HG02943 (cell line): ENCODE measurements around the gene MRPL14.

Experiments used
- ATAC-seq: cut with Tn5 transposase; IDR thresholded peaks from one replicate; pipeline ENCODE4 v1.9.1; 2021; ENCODE audit warnings: mild to moderate bottlenecking, low read depth, moderate library complexity; ENCODE audit not compliant: unreplicated experiment

Gene MRPL14

DNA sequence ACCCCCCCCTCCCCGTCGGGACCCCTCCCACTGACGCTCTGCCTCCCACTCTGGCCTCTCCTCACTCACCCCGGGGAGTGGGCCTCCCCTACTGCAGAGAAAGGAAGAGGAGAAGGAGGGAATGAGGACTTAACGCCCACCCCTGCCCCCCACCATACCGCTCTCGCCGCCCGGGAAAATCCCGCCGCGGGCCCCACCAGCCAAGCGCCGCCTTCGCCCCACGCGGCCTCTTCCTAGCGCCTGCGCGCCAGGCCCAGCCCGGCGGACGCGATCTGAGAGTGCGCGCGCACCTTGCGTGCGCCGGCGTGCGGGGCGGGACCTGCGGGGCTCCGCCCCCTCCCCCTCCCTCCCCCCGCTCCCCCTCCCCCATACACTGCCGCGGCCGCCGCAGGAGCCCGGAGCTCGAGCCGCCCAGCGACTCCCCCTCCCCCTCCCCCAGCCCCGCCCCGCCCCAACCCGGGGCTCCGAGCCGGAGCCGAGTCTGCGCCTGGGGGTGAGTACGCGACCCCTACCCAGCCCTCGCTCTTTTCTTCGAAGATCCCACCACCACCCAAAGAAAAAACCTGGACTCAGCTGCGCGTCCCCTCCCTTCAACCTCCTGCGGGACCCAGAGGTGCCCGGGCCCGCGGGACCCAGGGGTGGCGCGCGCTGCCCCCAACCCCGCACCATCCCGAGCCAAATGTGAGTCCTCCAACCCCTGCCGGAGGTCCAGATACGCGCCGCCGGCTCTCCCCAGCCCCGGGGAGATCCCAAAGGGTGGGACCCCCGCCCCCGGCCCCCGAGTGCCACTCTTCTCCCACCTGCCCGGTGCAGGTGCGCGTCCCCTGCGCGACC lies at the start of gene MRPL14, which contains the start of gene TMEM63B:
Gene MRPL14 (minus strand): TSS at position 267 of the 834 bp plus-strand sequence. CDS start 10,841 bp downstream, outside the sequence.
Gene TMEM63B (plus strand): TSS at position 369 of the 834 bp plus-strand sequence. CDS start 7,031 bp downstream, outside the sequence.
- peak; percentile 49 for ATAC-seq

DNA sequence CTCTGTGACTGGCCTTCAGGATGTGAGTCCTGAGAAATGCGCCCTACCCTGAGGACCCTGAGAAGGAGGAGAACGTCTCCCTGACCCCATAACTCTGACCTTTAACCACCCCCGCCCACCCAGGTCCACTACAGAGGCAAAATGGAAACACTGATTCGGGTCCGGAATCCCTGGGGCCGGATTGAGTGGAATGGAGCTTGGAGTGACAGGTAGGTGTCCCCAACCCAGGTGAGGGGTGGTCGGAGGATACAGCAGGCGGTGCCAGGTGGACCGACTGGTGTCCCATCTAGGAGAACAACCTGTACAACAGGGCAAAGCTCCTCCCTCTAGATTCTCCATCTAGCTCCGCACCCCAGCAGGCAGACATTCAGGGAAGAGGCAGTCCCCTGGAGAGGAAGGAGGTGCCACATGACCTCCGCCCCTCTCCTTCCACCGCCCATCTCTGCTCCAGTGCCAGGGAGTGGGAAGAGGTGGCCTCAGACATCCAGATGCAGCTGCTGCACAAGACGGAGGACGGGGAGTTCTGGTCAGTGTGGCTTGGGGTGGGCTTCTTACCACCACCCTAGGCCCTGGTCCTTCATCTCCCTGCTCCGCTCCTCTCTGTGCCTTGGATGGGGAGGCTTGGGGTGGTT lies 49.0 kb upstream of the MRPL14 start:
- ATAC-seq = no peak

DNA sequence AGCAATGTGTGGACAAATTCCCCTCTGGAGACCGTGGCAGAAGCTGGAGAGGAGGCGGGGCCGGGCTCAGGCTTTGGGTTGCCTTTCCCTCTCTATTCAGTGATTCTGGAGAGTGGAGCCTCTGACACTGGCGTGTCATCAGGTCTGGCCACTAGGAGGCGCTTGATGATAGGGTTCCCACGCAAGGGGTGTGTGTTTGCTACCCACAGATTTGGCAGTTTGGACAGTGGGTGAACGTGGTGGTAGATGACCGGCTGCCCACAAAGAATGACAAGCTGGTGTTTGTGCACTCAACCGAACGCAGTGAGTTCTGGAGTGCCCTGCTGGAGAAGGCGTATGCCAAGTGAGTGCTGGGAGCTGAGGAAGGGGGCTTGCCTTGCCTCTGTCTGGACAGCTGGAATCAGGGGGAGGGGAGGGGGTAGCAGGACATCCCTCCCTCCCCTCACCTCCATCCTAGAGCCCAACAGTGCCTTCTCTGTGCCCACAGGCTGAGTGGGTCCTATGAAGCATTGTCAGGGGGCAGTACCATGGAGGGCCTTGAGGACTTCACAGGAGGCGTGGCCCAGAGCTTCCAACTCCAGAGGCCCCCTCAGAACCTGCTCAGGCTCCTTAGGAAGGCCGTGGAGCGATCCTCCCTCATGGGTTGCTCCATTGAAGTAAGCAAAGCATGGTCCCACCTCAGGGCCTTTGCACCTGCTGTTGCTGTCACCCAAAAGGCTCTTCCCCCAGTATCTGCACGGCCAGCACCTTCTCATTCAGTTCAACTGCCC lies 45.7 kb upstream of the MRPL14 start:
- no peak for ATAC-seq

DNA sequence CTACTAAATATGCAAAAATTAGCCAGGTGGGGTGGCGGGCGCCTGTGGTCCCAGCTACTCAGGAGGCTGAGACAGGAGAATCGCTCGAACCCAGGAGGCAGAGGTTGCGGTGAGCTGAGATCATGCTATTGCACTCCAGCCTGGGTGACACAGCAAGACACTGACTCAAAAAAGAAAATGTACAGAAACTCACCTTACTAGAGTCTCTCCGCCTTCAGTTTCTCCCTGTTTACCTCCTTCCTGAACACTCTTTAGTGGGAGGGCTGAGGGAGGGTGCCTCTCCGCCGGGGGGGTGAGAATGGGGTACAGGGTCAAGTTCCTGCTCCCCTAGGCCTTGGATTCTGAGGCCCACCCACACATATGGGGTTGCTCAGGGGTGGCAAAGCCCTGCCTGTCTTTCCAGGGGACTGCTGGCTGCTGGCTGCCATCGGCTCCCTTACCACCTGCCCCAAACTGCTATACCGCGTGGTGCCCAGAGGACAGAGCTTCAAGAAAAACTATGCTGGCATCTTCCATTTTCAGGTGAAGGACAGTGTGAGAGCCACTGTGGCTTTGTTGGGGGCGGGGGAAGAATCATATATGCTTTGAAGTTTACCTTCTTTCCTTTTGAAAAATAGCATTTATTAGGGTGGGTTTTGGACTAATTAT lies 44.8 kb upstream of the MRPL14 start:
- no peak for ATAC-seq

DNA sequence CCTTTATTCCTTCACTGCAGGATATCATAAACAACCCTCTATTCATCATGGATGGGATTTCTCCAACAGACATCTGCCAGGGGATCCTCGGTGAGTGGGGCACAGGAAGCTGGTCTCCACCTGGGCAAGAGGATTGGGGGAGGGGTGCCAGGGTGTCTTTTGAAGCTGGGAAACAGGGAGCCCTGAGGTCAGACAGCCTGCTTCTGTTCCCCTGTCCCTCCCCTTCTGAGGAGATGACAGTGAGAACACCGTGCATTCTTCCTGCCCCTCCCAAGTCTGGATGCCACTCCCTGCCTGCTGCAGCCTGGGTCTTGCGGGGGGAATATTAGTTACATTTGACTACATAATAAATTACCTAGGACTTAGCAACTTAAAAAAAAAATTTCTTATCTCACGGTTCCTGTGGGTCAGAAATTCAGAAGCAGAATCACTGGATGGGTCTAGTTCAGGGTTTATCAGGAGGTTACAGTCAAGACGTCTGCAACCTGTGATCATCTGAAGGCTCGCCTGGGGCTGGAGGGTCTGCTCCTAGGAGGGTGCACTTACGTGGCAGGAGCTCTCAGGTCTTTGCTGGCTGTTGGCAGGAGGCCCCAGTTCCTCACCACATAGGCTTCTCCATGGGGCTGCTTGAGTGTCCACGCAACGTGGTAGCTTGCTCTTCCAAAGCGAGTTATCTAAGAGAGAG lies 42.8 kb upstream of the MRPL14 start:
- ATAC-seq = no peak

DNA sequence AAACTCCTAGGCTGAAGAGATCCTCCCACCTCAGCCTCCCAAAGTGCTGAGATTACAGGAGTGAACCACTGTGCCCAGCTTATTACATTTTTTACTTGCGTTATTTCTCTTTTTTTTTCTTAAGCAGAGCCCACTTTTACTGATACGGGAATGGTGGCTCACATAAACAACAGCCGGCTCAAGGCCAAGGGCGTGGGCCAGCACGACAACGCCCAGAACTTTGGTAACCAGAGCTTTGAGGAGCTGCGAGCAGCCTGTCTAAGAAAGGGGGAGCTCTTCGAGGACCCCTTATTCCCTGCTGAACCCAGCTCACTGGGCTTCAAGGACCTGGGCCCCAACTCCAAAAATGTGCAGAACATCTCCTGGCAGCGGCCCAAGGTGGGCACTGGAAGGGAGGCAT lies 41.9 kb upstream of the MRPL14 start:
- ATAC-seq = no peak

DNA sequence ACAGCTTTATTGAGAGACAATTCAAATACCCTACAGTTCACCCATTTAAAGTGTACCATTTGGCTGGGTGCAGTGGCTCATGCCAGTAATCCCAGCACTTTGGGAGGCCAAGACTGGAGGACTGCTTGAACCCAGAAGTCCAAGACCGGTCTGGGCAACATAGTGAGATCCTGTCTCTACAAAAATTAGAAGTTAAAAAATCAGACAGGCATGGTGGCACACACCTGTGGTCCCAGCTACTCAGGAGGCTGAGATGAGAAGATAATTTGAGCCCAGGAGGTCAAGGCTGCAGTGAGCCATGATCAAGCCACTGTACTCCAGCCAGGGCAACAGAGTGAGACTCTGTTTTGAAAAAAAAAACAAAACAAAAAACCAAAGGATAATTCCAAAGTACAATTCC lies 40.3 kb upstream of the MRPL14 start:
- no peak for ATAC-seq

DNA sequence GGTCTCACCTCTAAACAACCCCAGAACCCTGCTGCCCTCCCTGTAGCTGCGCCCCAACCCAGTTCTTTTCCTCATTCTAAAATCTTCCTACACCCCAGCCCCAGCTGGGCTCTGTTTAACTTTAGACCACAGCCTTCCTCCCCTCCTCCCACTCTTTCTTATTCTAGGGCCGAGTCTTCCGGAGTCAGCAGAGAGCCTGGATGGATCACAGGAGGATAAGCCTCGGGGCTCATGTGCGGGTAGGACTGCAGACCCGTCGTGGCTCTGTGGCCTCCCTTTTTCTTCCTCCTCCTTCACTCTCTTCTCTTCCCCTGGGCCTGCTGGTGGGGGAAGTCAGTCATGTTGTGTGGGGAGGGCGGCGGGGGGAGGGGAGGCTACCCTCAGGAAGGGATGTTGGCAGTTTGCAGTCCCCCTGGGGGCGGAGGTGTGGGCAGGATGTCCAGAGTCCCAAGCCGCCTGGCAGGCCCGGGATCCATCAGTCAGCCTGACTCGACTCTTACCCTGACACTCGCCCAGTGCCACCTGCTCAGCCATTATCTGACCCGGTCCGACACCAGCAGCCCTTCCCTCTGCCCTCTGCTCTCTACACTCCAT lies 39.4 kb upstream of the MRPL14 start:
- ATAC-seq = no peak

DNA sequence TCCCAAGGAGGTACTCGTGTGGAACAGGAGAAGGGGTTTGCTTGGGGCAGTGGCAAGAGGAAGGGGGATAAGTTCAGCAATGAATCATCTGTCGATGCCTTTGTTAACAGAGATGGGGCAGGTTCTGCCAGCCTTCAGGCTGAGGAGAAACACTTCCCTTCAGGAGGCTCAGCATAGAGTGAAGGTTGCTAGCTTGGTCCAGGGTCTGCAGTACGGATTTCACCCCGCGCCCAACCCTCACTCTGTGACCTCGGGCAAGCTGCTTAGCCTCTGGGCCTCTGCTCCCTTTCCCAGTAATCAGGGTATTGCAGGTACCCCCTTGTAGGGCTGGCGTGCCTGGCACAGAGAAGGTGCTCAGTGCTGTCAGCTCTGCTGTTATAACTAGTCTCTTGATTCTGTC lies 38.9 kb upstream of the MRPL14 start:
- no peak for ATAC-seq

DNA sequence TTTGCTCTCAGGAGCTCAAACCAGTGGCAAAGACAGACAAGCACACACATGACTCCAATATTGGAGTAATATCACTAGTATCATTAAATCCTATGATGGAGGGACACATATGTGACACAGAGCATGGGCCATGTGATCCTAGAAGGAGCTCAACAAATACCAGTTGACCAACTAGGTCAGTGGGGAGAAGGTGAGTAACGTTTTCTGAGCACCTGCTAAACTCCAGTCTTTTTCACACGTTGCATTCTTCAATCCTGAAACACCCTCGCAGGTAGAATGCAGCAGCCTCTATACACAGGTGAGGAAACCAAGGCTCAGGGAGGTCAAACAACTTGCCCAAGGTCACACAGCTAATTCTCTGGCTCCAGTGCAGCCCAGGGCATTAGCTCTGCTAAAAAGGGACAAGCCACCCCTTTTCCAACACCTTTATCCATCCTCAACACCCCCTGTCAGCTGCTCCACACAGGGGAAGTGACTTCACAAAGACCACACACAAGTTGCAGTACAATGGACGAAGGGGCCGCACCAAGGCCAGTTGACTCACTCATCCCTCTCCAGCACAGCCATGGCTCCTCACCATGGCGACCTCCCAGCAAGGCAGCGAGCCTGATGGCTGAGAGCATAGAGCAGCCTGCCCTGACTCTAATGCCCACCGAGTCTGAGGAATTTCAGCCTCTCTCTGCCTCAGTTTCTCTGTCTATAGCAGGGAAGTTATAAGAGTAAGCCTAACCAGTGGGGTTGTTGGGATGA lies 35.8 kb upstream of the MRPL14 start:
- no peak for ATAC-seq

DNA sequence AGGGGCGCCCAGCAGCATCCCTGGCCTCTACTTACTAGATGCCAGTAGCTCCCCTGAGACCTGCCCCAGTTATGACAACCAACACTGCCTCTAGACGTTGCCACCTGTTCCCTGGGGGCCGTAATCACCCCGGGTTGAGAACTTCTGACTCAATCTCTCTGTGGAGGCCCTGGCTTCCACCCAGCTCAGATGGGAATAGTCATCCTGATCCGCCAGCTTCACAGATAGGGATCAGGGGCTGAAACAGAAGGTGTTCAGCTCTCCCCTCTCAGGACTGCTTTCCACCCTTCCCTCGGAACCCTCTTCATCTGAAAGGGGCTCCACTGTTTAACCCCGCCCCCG lies 34.7 kb upstream of the MRPL14 start:
- no peak for ATAC-seq

DNA sequence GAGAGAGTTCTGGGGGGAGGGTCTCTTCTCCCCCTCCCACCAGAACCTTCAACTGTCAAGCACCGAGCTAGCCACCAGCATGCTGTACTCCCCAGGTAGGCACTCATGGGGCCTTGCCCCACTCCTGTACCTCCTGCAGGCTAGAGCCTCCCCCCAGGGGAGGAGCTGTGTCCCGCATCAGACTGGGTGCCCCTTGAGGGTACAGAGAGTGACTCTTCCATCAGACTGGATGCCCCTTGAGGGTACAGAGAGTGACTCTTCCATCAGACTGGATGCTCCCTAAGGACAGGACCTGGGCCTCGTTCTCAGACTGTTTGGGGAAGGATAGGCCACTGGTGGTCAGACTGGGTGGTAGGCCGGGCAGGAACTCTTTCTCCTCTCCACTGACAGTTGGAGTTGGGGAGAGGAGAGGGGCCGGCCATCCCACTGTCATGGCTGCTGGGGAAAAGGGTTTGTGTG lies 31.5 kb upstream of the MRPL14 start, which contains the start of gene CAPN11:
Gene CAPN11 (plus strand): TSS at position 51 of the 459 bp plus-strand sequence. CDS start 29 bp downstream, at position 80.
- no peak for ATAC-seq

DNA sequence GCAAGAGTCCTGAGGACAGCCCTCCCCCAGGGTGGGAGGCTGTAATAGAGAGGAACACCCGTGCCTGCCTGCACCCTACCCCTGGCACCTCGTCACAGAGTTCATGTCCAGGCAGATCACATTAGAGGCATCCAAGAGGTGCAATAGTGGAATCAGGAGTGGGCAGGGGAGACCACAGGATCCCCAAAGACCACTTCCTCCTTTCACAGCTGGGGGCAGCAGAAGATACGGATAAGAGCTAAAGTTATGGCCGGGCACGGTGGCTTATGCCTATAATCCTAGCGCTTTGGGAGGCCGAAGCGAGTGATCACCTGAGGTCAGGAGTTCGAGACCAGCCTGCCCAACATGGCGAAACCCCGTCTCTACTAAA lies 29.9 kb upstream of the MRPL14 start:
- ATAC-seq = no peak

DNA sequence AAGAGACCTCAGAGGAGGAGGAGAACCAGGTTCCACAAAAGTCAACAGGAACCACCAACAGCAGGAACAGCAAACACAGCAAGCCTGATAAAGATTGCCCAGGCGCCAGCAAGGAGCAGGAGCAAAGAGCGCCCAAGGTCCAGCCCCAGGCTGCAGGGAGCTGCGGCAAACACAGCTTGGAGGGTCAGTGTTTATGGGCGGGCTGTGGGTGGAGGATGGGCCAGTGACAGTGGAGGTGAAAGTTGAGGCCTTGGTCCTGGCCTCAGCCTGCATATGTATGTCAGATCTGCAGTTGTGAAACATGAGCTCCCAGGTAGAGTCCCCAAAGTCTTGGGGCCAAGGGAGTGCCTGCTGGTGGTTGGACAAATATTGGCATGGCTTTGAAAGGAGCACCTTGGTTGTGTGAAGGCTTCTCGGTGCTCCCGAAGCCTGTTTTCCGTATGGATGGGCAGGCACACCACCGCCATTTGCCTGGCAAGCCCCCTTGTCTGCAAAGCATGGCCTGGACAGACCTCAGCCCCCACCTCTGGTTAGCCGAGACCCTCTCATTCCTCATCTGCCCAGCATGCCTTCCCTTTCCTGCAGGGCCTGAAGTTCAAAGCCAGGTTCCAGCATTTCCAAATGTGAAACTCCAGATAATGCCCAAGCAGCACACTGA lies 29.4 kb upstream of the MRPL14 start:
- no peak for ATAC-seq

DNA sequence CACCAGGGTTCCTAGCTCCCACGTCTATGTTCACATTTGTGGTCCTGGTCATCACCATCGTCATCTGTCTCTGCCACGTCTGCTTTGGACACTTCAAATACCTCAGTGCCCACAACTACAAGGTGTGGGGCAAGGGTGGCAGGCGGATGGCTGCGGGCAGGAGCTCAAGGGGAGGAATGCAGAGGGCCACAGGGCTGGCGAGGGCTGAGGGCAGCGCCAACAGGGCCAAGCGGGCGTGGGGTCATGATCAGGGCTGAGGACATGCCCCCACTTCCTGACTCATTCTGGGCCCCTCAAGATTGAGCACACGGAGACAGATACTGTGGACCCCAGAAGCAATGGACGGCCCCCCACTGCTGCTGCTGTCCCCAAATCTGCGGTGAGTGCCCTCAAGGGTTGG lies 26.8 kb upstream of the MRPL14 start:
- no peak for ATAC-seq

DNA sequence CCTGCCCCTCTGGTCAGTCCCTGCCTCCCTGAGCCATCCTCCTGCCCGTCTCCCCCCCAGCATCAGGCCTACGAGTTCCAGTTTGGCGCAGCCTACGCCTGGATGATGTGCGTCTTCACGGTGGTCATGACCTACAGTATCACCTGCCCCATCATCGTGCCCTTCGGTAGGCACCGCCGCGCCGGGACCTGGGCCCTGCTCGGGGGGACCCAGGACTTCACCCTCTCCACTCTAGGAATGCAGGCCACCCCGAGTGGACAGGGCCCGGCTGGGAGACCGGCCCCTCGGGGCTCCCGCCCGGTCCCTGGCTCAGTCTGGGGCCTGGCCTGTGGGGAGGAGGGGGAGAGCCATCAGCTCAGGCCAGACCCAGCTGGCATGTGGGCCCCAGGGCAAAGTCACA lies 25.3 kb upstream of the MRPL14 start:
- ATAC-seq = no peak

DNA sequence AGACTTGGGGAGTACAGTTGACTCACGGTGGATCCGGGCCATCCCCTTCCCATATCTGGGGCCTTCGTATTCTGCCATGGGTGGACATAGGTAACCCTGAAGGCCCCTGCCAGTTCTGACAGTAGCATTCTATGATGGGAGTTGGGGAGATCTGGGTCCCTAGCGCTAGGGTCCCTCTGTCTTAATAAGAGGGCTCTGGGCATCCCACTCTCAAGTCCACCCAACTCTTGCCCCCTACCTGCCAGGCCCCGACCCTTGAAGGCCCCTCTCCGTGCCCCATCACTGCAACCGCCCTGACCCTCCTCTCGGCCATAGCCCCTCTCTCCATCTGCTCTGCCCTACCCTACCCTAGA lies 24.8 kb upstream of the MRPL14 start:
- no peak for ATAC-seq

DNA sequence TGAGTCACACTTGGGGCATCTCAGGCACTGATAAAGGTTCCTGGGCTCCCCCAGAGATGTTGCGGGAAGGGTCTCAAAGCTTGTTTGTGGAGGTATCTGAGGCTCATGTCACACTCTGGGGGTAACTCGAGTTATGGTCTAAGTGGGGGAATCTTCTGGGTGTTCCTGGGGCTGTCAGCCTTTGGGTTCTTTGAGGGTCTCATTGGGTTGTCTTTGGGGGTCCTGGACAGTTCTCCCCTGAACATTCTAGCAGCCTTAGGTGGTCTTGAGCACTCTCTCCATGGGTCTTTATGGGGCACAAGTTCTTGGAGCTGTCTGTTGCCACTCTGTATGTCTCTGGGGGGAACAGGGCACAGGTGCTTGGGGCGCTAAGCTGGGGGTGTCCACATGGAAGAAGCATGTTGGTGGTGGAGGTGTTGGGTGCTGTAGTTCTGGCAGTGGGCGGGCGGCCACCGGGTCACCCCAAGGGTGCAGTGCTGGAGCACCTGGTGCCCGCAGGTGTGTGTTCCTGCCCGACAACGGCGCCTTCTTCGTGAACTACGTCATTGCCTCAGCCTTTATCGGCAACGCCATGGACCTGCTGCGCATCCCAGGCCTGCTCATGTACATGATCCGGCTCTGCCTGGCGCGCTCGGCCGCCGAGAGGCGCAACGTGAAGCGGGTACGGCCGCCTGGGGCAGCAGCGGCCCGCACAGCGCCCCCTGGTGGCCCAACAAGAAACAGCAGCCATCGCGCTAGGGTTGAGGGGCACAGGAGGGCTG lies 24.3 kb upstream of the MRPL14 start:
- ATAC-seq = no peak
